CD14-positive monocyte (primary cell): ENCODE measurements around the gene TATDN2. TPM values are rescaled to one million over a fixed set of nuclear protein-coding genes. Genes with fewer than 3 reads are reported as not detected.

Experiments used
- DNase-seq, 3 donors: peaks; one replicate each; pipeline ENCODE4 v3.0.0-alpha.2; 2011 to 2022
- H2AFZ ChIP-seq: 2 replicates; pipeline ENCODE4 v1.6.0; 2012; ENCODE audit warnings: mild to moderate bottlenecking, low read depth, low read length, inconsistent platforms; ENCODE audit not compliant: insufficient read depth, poor library complexity, severe bottlenecking
- H3K27ac ChIP-seq, 2 donors: 1 replicate in 1 of 2; 2 replicates in 1 of 2; pipeline ENCODE4 v1.5.1; 2012 to 2013; ENCODE audit warnings: low read length in 2 of 2, control low read depth in 1 of 2, inconsistent platforms in 1 of 2, low read depth in 1 of 2, mild to moderate bottlenecking in 1 of 2
- H3K27me3 ChIP-seq, 2 donors: one replicate each; pipeline versions ENCODE4 v1.6.0 to v1.6.1; 2011 to 2013; ENCODE audit warnings: low read length in 2 of 2; ENCODE audit not compliant: control insufficient read depth in 2 of 2, insufficient read depth in 2 of 2
- H3K36me3 ChIP-seq, 2 donors: replicated peaks in 1 of 2; 1 replicate in 1 of 2; 2 replicates in 1 of 2; pipeline versions ENCODE4 v1.5.1 to v1.6.1; 2012 to 2013; ENCODE audit warnings: low read length in 2 of 2, control low read depth in 1 of 2, inconsistent platforms in 1 of 2, mild to moderate bottlenecking in 1 of 2; ENCODE audit not compliant: insufficient read depth in 2 of 2, control insufficient read depth in 1 of 2
- H3K4me1 ChIP-seq, 2 donors: 1 replicate in 1 of 2; 2 replicates in 1 of 2; pipeline versions ENCODE4 v1.5.1 to v1.6.1; 2012 to 2013; ENCODE audit warnings: low read length in 2 of 2, control low read depth in 1 of 2, inconsistent platforms in 1 of 2, mild to moderate bottlenecking in 1 of 2, moderate library complexity in 1 of 2; ENCODE audit not compliant: insufficient read depth in 2 of 2, control insufficient read depth in 1 of 2
- H3K4me2 ChIP-seq: replicated peaks from 2 replicates; pipeline ENCODE3; 2012; ENCODE audit warnings: low read length, moderate library complexity, mild to moderate bottlenecking; ENCODE audit not compliant: poor library complexity, severe bottlenecking; ENCODE audit errors: extremely low read depth
- H3K4me3 ChIP-seq, 3 experiments: fragments of 200-600 bp in 1 of 3; sonication (generic) in 1 of 3; replicated peaks in 1 of 3; 1 replicate in 2 of 3; 2 replicates in 1 of 3; pipeline ENCODE4 v1.5.1; 2011 to 2013; ENCODE audit warnings: low read length in 3 of 3, mild to moderate bottlenecking in 3 of 3, control low read depth in 2 of 3, low read depth in 2 of 3, inconsistent platforms in 1 of 3, moderate library complexity in 1 of 3
- H3K79me2 ChIP-seq: 2 replicates; pipeline ENCODE4 v1.6.0; 2012; ENCODE audit warnings: mild to moderate bottlenecking, control low read depth, inconsistent platforms, low read length, moderate library complexity; ENCODE audit not compliant: insufficient read depth
- H3K9ac ChIP-seq: 2 replicates; pipeline ENCODE4 v1.6.0; 2017; ENCODE audit warnings: low read length, mild to moderate bottlenecking; ENCODE audit not compliant: insufficient read depth, poor library complexity, severe bottlenecking
- H3K9me3 ChIP-seq, 2 donors: replicated peaks in 1 of 2; 1 replicate in 1 of 2; 2 replicates in 1 of 2; pipeline versions ENCODE4 v1.5.1 to v1.6.1; 2012 to 2013; ENCODE audit warnings: low read length in 2 of 2, control low read depth in 1 of 2; ENCODE audit not compliant: control insufficient read depth in 1 of 2, insufficient read depth in 1 of 2
- H4K20me1 ChIP-seq: 2 replicates; pipeline ENCODE4 v1.6.0; 2012; ENCODE audit warnings: mild to moderate bottlenecking, low read length, control low read depth, moderate library complexity; ENCODE audit not compliant: insufficient read depth
- H3K27ac Mint-ChIP-seq, 7 donors: one replicate each; pipeline ENCODE4 v1.8.0; 2020; ENCODE audit warnings: mild to moderate bottlenecking in 7 of 7, mixed read lengths in 7 of 7, moderate library complexity in 6 of 7, inconsistent platforms in 2 of 7
- H3K27me3 Mint-ChIP-seq, 3 donors: one replicate each; pipeline ENCODE4 v1.8.0; 2021 to 2022; ENCODE audit warnings: low read depth in 3 of 3, mild to moderate bottlenecking in 3 of 3, mixed read lengths in 3 of 3, moderate library complexity in 3 of 3, inconsistent platforms in 1 of 3
- H3K36me3 Mint-ChIP-seq, 2 donors: one replicate each; pipeline ENCODE4 v1.8.0; 2020; ENCODE audit warnings: mixed read lengths in 2 of 2, inconsistent platforms in 1 of 2, mild to moderate bottlenecking in 1 of 2
- H3K4me1 Mint-ChIP-seq: one replicate; pipeline ENCODE4 v1.8.0; 2020; ENCODE audit warnings: mild to moderate bottlenecking, mixed read lengths
- H3K4me3 Mint-ChIP-seq, 2 donors: one replicate each; pipeline ENCODE4 v1.8.0; 2020; ENCODE audit warnings: mild to moderate bottlenecking in 2 of 2, mixed read lengths in 2 of 2, moderate library complexity in 1 of 2
- H3K9me3 Mint-ChIP-seq, 7 donors: one replicate each; pipeline ENCODE4 v1.8.0; 2020 to 2022; ENCODE audit warnings: mixed read lengths in 7 of 7, mild to moderate bottlenecking in 6 of 7, moderate library complexity in 6 of 7, inconsistent platforms in 2 of 7
- CTCF ChIP-seq: fragments of 200-600 bp; IDR thresholded peaks from one replicate; pipeline ENCODE4 v1.8.0; 2022; ENCODE audit warnings: antibody characterized with exemption, mild to moderate bottlenecking
- WGBS: methylation state at CpG from one replicate; pipeline ENCODE4 v1.1.5; 2013; ENCODE audit warnings: missing lambda C conversion rate; ENCODE audit not compliant: insufficient coverage; 5-methylcytosine and 5-hydroxymethylcytosine counted together
- intact Hi-C, 2 donors: fragments of 100-400 bp; cut with micrococcal nuclease; formaldehyde crosslinking; loops; one replicate each; pipeline versions ENCODE4 v1.15.0 to v1.15.1; 2023
- polyA plus RNA-seq, 3 donors: library from polyadenylated mRNA; depleted of rRNA in 1 of 3; unstranded in 2 of 3; stranded (reverse) in 1 of 3; fragments of 300-500 nt in 2 of 3; fragments of >200 nt in 1 of 3; fragmentation: Illumina TruSeq in 2 of 3; gene quantifications; 1 replicate in 2 of 3; 2 replicates in 1 of 3; pipeline ENCODE4 v1.2.3, GENCODE V29; 2012 to 2021

The TATDN2 gene
- polyA plus RNA-seq, 3 donors, result 6.0 to 27.1 (median 6.0) TPM

GRCh38 chr3:10253731-10254130 lies 5.5 kb downstream of the TATDN2 start:
- DNase-seq, result no peak
- peaks cover 96% of the 10 kb centered on the region for H3K79me2 ChIP-seq
- no peak overlapping the region for H3K4me3 ChIP-seq
- peaks cover 77% of the 10 kb centered on the region for H4K20me1 ChIP-seq
- no peak overlapping the region for H3K4me2 ChIP-seq
- H3K4me3 Mint-ChIP-seq, result no peak overlapping the region
- no peak for TF ChIP-seq CTCF
- 100% methylated on average over 2 of the region's 3 CpGs for WGBS
- H3K36me3 Mint-ChIP-seq, result peaks cover 52 to 72% of the 10 kb centered on the region in 2 donors
- H3K27ac Mint-ChIP-seq, result peak overlapping the region in 6 of 7 donors; percentile 21 to 88 (median 62)
- intact Hi-C loops, result loop anchor here in 1 of 2 donors (5.0 kb wide), 1 partner anchor 136 kb away; the partner anchor contains the start of gene BRK1
- no peaks in the 10 kb centered on the region for H3K9me3 ChIP-seq
- H2AFZ ChIP-seq, result no peak overlapping the region
- no peak overlapping the region for H3K9ac ChIP-seq
- H3K4me1 Mint-ChIP-seq, result peaks cover 42% of the 10 kb centered on the region
- H3K4me1 ChIP-seq, result peaks cover 32 to 40% of the 10 kb centered on the region in 2 donors
- H3K27ac ChIP-seq, result peak overlapping the region; percentile 7 to 65
- H3K36me3 ChIP-seq, result peaks cover 33 to 65% of the 10 kb centered on the region in 2 donors
- no peaks in the 10 kb centered on the region for H3K27me3 ChIP-seq
- peaks cover 0 to 6% (median 0%) of the 10 kb centered on the region in 7 donors for H3K9me3 Mint-ChIP-seq
- no peaks in the 10 kb centered on the region for H3K27me3 Mint-ChIP-seq

- DNase-seq, result no peak
- peaks cover 0 to under 1% (median 0%) of the 10 kb centered on the region in 3 donors for H3K27me3 Mint-ChIP-seq
- H3K36me3 ChIP-seq, result peaks cover 54 to 82% of the 10 kb centered on the region in 2 donors
- intact Hi-C loops, result no loop called here
- TF ChIP-seq CTCF, result no peak
- H3K4me1 ChIP-seq, result peaks cover 15 to 19% of the 10 kb centered on the region in 2 donors
- H3K9ac ChIP-seq, result no peak overlapping the region
- no peak overlapping the region for H2AFZ ChIP-seq
- peaks cover 96% of the 10 kb centered on the region for H3K79me2 ChIP-seq
- H3K36me3 Mint-ChIP-seq, result peaks cover 63 to 83% of the 10 kb centered on the region in 2 donors
- no peaks in the 10 kb centered on the region for H3K9me3 ChIP-seq
- H3K4me3 ChIP-seq, result no peak overlapping the region
- no peaks in the 10 kb centered on the region for H3K27me3 ChIP-seq
- WGBS, result 97% methylated on average over 4 of the region's 7 CpGs
- peak overlapping the region in 4 of 7 donors; percentile 11 to 85 (median 54) for H3K27ac Mint-ChIP-seq
- H3K27ac ChIP-seq, result peak overlapping the region in 1 of 2 donors; percentile 65
- H3K4me3 Mint-ChIP-seq, result no peak overlapping the region
- H3K9me3 Mint-ChIP-seq, result peaks cover 0 to 4% (median 0%) of the 10 kb centered on the region in 7 donors
- H3K4me1 Mint-ChIP-seq, result peaks cover 26% of the 10 kb centered on the region
- no peak overlapping the region for H3K4me2 ChIP-seq
- peaks cover 78% of the 10 kb centered on the region for H4K20me1 ChIP-seq
Observed at GRCh38 chr3:10255835-10256234, 7.6 kb downstream of the TATDN2 start.
